ENCODE data around the gene RNMT.

Gene RNMT

GRCh38 chr18:13811993-13812392 is 85.5 kb downstream of the RNMT start:
- no peak for DNase-seq (ENCODE audit: low read depth in 2 of 2)

- peak; percentile 7 to 11 for DNase-seq (ENCODE audit: low read depth in 2 of 2)
Observed at GRCh38 chr18:13813271-13813849, 86.9 kb downstream of the RNMT start.
